Stimulated activated CD4-positive, alpha-beta T cell treated with anti-CD3 and anti-CD28 coated beads, Interleukin-4, amount 100 ng/mL, for 24 hours (primary cell): Measurements from ENCODE around the gene PSMB10.
A peak's percentile ranks its signal among the peaks of the same experiment; 100 is the strongest.
"Not testable (repeated sequence)": the region's sequence is repeated elsewhere in the genome, so short reads cannot be mapped to it uniquely, and the experiment has no call there.

Source experiments
- DNase-seq: peaks from one replicate; pipeline ENCODE4 v3.0.0-alpha.2; 2020

PSMB10 gene

GRCh38 chr16:67936124-67936879 lies at the start of gene PSMB10:
PSMB10 (minus strand) TSS chr16:67936850; CDS start chr16:67936749, 101 bp downstream.
- peak; percentile 57 for DNase-seq

GRCh38 chr16:67982011-67982696 lies 45.5 kb upstream of the PSMB10 start:
- no peak for DNase-seq

- DNase-seq, result no peak
Measured at GRCh38 chr16:67979955-67980678, 43.5 kb upstream of the PSMB10 start, which contains the start of gene DPEP3. DPEP3 (minus strand) TSS chr16:67980499; CDS start chr16:67980380, 119 bp downstream.

DNA sequence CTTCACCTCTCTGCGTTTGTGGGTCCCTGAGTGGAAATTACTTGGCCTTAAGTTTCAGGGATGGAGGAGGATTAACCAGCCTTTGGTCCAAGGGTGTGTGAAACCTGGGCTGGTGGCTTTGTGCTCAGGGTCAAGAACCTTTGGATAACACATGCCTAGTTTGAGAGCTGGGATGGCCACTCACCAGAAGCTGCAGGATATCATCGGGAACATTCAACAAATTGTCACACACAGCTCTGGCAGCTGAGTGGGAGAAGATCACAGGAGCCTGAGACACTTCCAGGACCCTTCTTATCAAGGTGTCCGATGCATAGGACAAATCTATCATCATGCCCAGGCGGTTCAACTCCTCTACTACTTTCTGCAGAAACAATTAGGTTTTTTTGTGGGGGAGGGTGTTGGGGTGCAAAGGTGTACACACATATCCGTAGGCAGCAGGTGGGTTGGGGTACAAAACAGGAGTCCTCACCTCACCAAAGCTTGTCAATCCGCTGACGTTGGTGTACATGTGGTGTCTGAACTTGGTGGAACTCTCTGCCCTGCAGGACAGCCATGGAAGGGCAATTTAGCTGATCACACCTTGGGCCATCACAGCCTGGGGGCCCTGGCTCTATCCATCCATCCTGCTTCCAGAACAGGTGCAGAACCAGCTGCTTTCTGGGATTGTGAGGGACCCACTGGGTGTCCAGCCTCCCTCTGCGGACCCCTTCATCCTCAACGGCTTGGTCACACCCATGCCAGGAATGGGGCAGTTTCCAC lies 41.0 kb upstream of the PSMB10 start:
- no peak for DNase-seq

DNA sequence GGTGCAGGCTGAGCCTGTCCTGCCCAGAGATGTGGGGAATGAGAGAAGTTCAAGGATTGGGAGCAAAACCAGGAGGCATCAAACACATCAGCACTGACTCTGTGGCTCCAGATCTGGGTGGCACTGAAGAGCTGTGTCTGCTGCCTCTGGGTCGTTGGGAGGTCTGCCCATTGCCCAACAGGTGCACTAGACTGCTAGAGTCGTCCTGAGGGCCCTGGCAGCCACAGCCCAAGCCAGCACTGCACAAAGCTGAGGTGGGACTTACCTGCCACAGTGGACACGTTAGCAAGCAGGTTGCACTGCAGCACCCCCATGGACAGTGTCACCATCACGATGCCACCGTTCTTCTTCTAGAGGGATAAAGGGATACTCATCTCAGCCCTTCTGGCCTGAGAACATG lies 40.4 kb upstream of the PSMB10 start:
- DNase-seq, result no peak

GRCh38 chr16:67976205-67976604 lies 39.6 kb upstream of the PSMB10 start:
- DNase-seq, result no peak

- DNase-seq, result no peak
Measured at GRCh38 chr16:67975321-67976105, 38.9 kb upstream of the PSMB10 start.

- not testable (repeated sequence) for DNase-seq
Measured at GRCh38 chr16:67972285-67972684, 35.6 kb upstream of the PSMB10 start.

- DNase-seq, result no peak
Measured at GRCh38 chr16:67971111-67971510, 34.5 kb upstream of the PSMB10 start.

DNA sequence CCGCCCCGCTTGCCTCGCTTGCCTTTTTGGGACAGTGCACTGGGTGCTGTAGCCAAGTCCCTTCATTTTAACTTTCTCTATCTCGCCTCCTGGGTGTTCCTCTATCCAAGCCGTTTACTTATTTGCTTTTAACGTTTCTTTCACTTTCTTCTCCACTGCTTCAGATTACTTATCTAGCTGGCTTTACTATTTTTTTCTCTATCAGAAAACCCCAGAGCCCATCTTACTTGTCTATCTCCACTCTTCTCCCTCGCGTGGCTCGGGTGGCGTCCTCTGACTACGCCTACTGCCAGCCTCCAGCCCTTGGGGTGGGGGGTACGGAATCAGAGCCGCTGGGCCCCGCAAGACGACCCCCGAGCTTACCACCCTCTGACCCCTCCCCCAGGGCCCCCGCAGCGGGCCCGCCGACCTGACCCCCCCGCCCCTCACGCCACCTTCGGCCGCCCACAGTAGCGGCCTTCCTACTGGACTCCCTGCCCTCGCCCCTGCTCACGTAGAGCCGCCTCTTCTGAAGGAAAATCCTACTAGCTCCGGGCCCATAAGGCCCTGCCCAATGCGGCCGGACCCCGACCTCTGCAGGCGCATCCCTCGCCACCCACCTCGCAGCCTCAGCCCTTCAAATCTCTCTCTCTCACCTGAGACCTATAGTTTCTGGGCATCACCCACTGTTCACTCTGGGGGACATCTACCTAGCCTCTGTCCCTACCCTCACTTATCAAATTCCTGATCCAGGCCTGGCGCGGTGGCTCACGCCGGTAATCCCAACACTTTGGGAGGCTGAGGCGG lies 32.8 kb upstream of the PSMB10 start:
- no peak for DNase-seq

DNA sequence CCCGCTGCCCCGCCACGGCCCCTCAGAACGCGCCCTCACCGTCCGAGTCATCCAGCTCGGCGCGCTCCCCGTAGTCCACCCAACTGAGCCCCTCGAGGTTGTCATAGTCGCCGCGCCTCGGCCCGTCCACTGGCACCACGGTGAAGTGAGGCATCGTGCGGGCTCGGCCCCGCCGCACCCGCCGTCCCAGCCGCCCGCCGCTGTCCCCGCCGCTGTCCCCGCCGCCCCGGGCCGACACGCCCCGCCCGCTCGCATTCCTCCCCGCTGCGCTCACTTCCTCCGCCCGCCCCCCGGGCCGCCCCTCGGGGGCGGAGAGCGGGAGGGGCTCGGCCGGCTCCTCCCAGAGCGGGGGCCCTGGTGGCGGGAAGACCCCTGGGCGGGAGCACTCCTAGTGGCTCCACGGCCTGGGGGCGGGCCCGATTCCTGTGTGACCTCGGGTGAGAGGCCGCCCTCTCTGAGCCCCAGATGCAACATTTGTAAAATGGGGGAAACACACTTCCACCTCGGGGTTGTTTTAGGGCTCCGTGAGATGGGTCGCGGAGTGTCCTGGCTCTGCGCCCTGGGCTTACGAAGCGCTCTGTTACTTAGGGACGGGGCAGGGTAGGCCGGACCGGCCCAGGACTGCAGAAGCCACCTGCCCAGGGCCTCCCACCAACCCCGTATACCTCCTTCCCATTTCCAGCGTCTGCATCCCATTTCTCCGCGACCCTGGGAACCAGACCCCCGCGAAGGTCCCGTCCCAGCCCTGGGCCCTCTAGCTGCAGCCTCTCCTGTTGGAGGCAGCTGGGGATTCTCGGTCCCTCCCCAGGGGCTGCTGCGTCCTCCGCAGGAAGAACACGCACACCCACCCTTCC lies 32.0 kb upstream of the PSMB10 start, which contains the start of gene SLC12A4:
TSS of gene SLC12A4 (minus strand) at position 238 of the 854 bp plus-strand sequence. CDS start at position 154, 84 bp downstream.
- DNase-seq, result peak; percentile 86

GRCh38 chr16:67967958-67968399 lies 31.3 kb upstream of the PSMB10 start:
- DNase-seq, result peak; percentile 40

DNA sequence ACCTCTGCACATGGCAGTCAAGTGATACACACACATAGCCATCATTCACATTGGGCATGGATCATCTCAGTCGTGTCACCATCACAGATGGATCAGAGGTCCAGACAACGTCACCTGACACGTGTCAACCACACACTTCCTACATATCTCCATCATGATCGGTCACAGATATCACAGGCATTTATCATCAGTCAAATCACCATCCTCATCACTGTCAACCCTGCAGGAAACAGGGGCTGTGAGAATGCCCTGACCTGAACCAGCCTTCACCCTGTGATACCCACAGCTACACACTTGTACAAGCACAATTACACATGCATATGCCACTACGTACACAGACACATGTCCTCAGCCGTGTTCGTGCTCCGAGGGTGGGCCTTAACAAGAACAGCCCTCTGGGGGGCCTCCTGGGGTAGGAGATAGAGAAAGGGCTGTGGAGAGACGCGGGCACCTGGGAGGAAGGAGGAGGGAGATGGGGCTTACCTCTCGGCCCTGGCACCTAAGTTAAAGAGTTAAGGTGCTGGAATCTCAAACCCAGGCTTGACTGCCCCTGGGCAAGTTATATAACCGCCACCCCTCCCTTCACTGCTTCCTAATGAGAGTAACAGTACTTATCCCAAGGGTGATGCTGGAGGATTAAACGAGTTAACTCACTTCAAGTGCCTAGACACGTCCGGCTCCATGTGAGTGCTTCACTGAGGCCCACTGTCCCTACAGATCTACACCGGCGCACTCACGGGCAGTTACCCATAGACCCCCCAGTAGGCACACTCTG lies 30.7 kb upstream of the PSMB10 start:
- DNase-seq, result peak; percentile 29

- DNase-seq, result no peak
Measured at GRCh38 chr16:67966549-67967182, 30.0 kb upstream of the PSMB10 start.

DNA sequence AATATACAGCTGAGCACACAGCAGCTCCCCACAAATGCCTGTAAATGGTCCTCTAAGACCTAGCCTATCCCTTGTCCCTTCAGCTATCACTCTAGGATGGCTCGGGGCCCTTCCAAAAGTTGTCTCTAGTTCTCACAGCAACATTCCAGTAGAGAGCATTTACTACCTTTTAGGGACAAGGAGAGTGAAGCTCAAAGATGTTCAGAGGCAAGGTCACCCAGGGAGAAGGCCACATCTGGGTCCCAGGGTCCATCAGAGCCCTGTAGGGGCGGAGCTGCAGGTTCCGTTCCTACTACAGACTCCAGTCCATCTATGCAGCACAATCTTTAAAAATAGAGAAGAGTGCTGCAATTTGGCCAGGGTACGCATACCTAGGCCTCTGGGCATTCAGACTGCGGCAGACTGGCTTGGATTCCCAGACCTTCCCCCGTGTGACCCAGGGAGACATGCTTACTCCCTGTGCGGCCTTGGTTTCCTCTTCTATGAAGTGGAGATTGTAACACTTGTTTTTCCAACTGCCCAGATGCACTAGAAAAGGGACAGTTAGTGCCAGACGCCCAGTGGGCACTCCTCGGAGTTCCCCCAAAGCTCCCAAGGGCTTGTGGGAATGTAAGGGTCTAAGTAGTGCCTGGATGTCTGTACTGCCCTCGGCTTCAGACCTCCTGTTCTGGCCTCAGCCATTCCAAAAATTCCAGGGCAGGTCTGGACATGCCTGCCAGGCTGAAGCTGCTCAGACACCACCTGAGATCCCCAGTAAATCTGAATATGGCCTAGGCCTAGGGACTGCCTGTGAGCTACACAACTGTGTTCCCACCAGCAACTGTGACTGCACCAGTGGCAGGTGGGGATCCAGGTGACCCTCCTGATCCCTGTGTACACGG lies 29.3 kb upstream of the PSMB10 start:
- no peak for DNase-seq

- no peak for DNase-seq
Measured at GRCh38 chr16:67964477-67965131, 28.0 kb upstream of the PSMB10 start.
